NCI-H1694 (cell line): ENCODE data around the gene HS3ST2.
"Not testable (repeated sequence)": the region's sequence is repeated elsewhere in the genome, so short reads cannot be mapped to it uniquely, and the experiment has no call there.

Source experiments
- DNase-seq: peaks from one replicate; lab custom pipeline; 2025; lab: John Stamatoyannopoulos, UW

The HS3ST2 gene

DNA sequence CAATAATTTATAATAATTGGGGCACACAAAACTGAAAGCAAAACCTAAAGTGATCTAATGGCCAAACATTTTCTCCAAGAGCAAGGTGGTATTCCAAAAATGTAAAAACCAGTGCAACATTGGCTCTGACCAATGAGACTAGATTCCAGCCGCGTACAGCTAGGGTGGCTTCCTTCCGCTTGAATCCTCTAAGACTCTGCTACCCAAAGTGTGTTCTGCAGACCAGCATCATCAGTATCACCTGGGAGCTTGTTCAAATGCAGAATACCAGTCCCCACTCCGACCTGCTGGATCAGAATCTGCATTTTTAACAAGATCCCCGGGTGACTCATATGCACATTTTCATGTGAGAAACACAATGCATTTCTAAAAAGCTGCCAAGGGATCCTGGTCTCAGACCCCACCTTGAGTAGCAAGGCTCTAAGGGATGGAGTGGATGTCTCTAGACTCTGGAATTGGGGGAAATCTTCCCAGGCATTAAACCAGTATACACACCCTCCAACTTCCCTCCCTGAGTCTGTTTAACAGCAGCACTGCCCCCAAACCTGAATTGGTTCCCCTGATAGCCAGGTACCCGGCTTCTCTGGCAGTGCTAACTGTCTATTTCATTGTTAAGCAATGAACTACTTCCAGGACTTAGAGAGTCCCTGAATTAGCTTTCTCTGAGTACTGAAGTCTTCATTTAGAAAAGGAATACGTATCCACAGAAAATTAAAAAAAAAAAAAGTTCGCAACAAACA, 118.2 kb downstream of the HS3ST2 start:
- DNase-seq, result no peak

DNA sequence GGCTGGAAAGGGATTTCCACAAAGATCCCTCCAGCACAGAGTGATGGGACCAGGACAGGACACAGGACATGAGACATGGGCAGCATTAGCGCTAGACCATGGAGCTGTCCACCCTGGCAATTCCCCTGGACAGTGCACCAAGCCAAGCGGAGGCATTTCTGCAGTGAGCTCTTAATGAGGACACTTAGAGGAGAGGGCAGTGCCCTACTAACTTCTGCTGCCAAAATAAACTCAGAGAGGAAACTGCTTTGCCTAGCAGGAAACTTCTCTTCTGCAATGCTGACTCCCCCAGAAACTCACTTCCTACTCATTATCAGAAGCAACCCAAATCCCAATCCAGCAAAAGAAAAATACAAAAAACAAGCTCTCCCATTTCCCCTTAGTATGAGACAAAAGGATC, 119.2 kb downstream of the HS3ST2 start:
- DNase-seq, result no peak

DNA sequence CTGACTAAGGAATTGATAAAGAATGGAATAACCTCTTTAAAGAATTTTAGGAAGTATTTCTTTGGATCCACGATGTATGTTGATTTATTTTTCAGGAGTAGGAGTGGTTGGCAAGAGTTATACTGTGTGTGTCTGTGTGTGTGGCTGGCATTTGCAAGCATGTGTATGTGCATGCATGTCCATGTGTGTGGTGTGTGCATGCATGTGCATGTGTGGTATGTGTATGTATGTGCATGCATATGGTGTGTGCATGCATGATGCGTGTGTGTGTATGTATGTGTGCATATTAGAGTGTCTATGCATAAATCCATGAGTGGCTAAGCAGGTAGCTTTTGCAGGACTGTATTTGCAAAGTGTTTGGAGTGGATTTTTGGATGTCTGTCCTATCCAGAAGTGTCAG, 120.8 kb downstream of the HS3ST2 start:
- DNase-seq, result no peak

DNA sequence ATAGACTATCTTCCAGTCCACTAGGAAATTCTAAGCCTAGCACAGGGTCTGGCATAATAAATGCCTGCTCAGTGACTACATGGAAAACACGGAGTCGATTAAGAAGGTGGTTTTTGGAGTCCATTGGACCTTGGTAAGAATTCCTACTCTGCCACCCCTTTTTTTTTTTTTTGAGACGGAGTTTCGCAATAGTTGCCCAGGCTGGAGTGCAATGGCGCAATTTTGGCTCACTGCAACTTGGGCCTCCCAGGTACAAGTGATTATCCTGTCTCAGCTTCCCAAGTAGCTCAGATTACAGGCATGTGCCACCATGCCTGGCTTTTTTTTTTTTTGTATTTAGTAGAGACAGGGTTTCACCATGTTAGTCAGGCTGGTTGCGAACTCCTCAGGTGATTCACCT, 123.2 kb downstream of the HS3ST2 start:
- DNase-seq, result no peak

DNA sequence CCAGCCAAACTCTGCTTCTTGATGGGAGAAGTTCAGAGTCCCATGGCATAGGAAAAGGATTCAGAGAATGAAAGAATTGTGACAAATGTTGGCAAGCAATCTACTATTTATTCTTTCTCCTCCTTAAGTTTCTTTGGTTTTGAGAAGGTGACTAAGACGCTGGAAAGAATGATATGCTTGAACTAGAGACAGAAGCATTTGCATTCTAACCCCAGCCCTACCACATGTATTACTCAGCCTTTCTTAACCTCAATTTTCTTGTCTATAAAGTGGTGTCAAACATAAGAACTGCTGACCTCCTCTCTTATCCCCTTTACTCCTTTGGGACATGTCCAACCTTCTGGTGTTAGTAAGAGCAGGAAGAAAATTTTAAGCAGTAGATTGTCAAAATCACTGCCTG, 124.7 kb downstream of the HS3ST2 start:
- no peak for DNase-seq

DNA sequence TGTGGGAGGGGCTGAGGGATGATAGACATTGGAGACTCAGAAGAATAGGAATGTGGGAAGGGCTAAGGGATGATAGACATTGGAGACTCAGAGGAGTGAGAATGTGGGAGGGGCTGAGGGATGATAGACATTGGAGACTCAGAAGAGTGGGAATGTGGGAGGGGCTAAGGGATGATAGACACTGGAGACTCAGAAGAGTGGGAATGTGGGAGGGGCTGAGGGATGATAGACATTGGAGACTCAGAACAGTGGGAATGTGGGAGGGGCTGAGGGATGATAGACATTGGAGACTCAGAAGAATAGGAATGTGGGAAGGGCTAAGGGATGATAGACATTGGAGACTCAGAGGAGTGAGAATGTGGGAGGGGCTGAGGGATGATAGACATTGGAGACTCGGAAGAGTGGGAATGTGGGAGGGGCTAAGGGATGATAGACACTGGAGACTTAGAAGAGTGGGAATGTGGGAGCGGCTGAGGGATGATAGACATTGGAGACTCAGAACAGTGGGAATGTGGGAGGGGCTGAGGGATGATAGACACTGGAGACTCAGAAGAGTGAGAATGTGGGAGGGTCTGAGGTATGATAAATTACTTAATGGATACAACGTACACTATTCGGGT, 125.9 kb downstream of the HS3ST2 start:
- DNase-seq, result not testable (repeated sequence)

DNA sequence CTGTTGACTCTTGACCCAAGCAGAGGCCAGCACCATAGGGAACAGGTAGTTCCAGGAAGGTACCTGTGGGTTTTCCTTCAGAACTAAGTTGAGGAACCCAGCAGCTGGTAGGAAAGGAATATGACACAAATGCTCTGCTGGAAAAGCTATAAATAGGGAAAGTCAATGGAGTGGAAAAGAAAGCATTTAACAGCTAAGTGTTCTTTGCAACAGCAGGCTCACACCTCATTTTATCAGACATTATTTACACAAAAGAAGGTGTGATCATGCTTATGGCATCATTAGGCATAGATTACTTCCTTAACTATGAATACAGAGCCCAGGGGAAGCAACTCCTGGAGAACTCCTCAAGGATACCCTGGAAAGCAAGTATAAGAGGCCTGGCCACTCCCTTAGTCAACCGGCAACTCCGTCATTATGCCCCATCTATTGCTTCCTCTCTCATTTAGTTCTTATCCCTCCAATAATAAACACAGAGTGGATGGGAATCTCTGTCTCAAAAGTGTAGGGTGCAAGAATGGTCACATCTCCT, 128.1 kb downstream of the HS3ST2 start:
- no peak for DNase-seq

DNA sequence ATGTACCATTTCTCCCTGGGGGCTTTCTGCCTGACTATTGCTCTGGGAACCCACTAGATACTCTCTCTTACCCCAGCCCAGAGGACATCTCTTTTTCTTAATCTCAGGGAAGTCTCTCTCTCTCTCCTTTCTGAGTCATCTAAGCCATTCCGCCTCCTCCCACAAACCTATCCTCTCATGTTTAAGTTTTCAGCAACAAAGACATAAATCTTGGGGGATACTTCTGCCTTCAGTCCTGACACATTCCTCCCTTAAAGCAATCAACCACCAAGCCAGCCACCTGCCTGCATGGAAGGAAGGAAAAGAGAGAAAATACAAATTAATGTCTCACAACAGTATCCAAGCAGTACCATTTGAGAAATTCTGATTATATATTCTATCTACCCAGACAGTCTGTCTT, 128.8 kb downstream of the HS3ST2 start:
- no peak for DNase-seq

DNA sequence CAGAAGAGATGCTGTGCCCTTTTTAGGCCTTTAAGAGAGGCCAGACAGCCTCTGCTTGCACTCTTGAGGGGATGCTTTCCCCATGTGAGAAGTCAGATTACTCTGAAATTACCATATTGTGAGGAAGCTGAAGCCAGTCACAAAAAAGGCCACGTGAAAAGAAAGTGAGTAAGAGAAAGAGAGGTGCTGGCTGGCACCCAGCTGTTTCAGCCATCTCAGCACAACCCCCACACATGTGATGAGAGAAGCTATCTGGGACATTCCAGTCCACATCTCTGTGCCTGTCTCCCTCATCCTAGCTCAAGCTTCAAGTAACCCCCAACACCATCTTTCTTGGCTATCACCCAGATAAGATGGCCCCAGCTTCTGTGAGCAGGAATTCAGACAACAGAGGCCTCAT, 131.4 kb downstream of the HS3ST2 start:
- DNase-seq, result no peak

DNA sequence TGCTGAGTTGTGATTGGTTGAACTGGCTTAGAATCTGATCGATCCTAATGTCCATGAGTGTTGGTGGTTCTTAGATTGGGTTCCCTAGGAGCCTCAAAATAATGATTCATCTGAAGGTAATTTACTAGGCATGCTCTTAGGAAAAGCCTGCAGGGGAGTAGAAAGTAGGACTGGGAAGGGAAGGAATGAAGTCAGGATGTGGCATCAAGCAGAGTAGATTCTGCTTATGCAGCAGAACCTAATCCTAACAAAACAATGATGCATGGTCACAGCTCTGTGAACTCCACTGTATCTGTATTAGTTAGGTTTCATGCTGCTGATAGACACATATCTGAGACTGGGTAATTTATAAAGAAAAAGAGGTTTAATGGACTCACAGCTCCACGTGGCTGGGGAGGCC, 132.5 kb downstream of the HS3ST2 start:
- DNase-seq, result no peak

DNA sequence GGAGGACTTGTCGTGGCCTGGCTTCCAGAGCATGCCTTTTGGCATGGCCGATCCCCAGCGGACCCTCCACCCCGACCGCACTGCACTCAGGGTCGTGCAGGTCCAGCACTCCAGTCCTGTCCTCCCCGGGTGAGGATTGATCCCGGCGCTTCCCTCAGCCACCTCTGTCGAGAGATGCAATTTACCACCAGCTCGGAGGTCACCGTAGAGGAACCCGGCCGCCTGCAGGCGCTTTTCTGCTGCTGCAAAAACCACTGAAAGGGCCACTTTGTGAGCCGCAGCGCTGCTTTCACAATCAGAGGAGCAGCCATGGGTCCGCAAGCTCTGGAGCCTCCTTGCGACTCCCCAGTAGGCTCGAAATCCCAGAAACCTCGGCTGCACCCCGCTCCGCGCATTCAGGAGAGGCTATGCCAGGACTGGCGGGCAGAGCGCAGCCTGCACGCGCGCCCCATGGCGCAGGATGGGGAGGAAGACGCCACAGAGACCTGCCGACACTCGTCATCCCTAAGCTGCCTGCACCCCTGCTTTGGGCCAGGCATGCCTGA, 134.2 kb downstream of the HS3ST2 start:
- DNase-seq, result no peak

DNA sequence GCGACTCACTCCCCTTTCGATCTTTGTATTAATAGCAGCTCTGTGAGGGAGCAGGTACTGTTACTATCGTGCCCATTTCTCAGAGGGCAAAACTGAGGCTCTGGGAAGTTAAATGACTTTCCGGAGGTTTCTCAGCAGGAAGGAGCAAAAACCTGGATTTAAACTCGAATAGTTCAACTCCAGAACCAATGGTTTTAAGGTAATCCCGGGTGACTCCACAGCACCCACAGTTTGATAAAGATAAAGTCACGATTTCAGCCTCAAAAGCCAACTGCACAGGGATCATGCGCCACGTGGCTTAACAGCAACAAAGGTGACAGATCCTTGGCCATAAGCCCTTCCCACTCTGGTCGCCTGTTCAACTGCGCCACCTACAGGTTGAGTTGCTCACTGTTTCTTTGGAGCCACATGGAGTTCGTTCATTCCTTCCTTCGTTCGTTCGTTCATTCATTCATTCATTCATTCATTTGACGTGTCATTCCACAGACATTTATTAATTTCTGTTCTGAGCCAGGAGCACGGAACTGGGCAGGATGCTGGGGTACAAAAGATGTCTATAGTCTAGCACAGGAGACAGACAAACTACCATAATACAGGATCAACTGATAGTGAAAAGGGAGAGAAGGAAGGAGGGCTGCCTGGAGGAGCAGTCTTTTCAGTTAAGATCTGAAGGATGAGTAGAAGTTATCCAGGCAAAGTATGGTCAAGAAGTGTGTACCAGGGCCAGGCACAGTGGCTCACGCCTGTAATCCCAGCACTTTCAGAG, 134.8 kb downstream of the HS3ST2 start:
- DNase-seq, result peak; percentile 43

DNA sequence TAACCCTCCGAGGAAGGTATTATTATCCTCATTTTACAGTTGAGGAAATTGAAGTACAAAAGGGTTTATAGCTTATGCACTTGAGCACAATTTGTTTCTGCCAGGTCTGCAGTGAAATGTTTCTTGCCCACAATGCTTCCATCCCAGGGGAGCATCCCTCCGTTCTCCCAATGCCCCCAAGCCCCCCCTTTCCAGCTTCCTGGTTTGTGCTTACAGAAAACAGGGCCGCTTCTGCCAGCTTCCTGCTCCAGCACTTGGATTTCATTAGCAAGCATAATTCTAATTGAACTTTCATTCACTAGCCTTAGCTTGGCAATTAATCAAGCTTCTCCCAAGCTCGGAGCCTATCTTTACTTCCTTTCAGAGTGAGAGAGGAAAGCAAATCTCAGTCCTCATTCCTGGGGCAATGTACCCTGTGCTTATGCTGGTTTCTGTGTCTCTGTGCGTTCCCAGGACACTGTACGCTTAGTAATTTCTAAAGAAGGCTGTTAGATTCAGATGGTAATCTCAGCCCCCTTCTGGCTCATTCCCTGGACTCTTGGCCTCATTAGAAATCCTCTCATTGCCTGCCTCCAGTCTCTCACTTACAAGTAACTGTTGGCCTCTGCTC, 141.6 kb downstream of the HS3ST2 start:
- DNase-seq, result no peak

DNA sequence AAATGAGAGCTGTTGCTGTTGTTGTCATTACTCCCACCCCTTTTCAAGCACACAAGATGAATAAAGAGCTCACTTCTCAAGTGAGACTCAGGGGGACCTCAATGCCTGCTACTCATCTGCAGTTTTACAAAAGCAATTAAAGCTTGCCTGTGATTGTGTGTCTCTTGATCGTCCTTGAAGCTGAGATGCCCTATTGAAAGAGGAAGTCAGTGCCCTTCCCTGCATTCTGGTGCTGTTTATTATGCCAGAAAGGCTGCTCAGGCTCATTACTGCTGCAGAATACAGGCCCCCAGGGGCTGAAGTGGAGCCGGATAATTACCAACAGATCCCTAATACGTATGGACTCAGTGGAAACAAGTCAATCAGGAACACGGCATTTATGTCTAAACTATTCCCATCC, 147.2 kb downstream of the HS3ST2 start:
- DNase-seq, result no peak

DNA sequence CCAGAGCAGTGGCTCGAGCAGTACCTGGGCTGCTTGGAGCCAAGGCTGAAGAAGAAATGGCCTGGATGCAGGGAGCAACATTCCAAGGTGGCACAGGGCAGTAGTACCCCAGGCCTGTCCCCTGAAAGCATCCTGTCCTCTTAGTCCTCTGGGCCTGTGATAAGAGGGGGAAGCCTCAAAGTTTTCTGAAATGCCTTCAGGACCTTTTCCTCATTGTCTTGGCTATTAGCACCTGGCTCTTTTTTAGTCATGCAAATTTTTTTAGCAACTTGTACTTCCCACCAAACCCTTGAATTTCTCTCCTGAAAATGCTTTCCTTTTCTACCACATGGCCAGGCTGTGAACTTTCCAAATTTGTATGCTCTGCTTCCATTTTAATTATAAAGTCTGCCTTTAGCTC, 148.9 kb downstream of the HS3ST2 start:
- DNase-seq, result no peak
